Endothelial cell of umbilical vein (primary cell): ENCODE data around the gene KAT14. TPM values are rescaled to one million over a fixed set of nuclear protein-coding genes. Genes with fewer than 3 reads are reported as not detected.

ENCODE experiments used
- BruUV-seq: library from RNA; stranded (reverse); fragments of 400-500 nt; replicated peaks from 2 replicates; lab custom pipeline; 2021; lab: Mats Ljungman, UMichigan
- CTCF ChIA-PET: fragments of 300-600, 350-600 bp; sonication (Branson Sonifier 250); formaldehyde crosslinking; loops from one replicate; lab custom pipeline; 2021; ENCODE audit warnings: antibody characterized with exemption, inconsistent platforms; lab: Charles Lee
- POLR2A ChIA-PET: fragments of 300-600, 350-600 bp; sonication (Branson Sonifier 250); formaldehyde crosslinking; loops from one replicate; lab custom pipeline; 2021; ENCODE audit warnings: antibody characterized with exemption, inconsistent platforms; lab: Charles Lee
- DNase-seq: peaks from one replicate; pipeline ENCODE4 v3.0.0-alpha.2; 2011; ENCODE audit warnings: low read depth, low spot score
- FAIRE-seq: peaks from 2 replicates; lab custom pipeline; 2011; peaks lifted over from hg19 to GRCh38; lab: Jason Lieb, UNC
- H2AFZ ChIP-seq: 2 replicates; pipeline ENCODE4 v1.6.0; 2012; ENCODE audit warnings: low read depth, low read length, control low read depth, inconsistent platforms
- H3K27ac ChIP-seq: 2 replicates; pipeline ENCODE4 v1.5.1; 2011; ENCODE audit warnings: low read depth, mild to moderate bottlenecking, control low read depth, low read length, moderate library complexity; ENCODE audit not compliant: insufficient read depth
- H3K27me3 ChIP-seq, 2 experiments: 2 replicates each; pipeline versions ENCODE4 v1.6.0 to v1.6.1; 2011; ENCODE audit warnings: low read length in 2 of 2, mixed read lengths in 1 of 2; ENCODE audit not compliant: control insufficient read depth in 2 of 2, insufficient read depth in 2 of 2
- H3K36me3 ChIP-seq, 2 experiments: 2 replicates in 1 of 2; 3 replicates in 1 of 2; pipeline ENCODE4 v1.5.1; 2011; ENCODE audit warnings: low read length in 2 of 2, mild to moderate bottlenecking in 1 of 2, moderate library complexity in 1 of 2; ENCODE audit not compliant: control insufficient read depth in 2 of 2, insufficient read depth in 2 of 2; ENCODE audit errors: extremely low read depth in 1 of 2
- H3K4me1 ChIP-seq: 3 replicates; pipeline ENCODE4 v1.5.1; 2011; ENCODE audit warnings: mild to moderate bottlenecking, low read length; ENCODE audit not compliant: control insufficient read depth, insufficient read depth; ENCODE audit errors: extremely low read depth
- H3K4me2 ChIP-seq: 2 replicates; pipeline ENCODE4 v1.6.1; 2011; ENCODE audit warnings: low read length, control low read depth, mixed read lengths; ENCODE audit not compliant: insufficient read depth
- H3K4me3 ChIP-seq, 3 experiments: fragments of 200-600 bp in 1 of 3; sonication (generic), shearing (Covaris generic) in 1 of 3; replicated peaks in 1 of 3; 2 replicates each; pipeline ENCODE4 v1.5.1; 2011 to 2016; ENCODE audit warnings: control low read depth in 3 of 3, low read length in 3 of 3, mild to moderate bottlenecking in 2 of 3, inconsistent platforms in 1 of 3, low read depth in 1 of 3, moderate library complexity in 1 of 3; ENCODE audit not compliant: insufficient read depth in 1 of 3
- H3K79me2 ChIP-seq: 2 replicates; pipeline ENCODE4 v1.6.0; 2012; ENCODE audit warnings: low read length, inconsistent platforms; ENCODE audit not compliant: control insufficient read depth, insufficient read depth
- H3K9ac ChIP-seq: replicated peaks from 2 replicates; pipeline ENCODE3; 2011; ENCODE audit warnings: low read length, control low read depth; ENCODE audit not compliant: insufficient read depth; ENCODE audit errors: extremely low read depth
- H3K9me1 ChIP-seq: replicated peaks from 3 replicates; pipeline ENCODE4 v1.6.0; 2011; ENCODE audit warnings: mild to moderate bottlenecking, low read length; ENCODE audit not compliant: control insufficient read depth, insufficient read depth; ENCODE audit errors: extremely low read depth
- H3K9me3 ChIP-seq: replicated peaks from 2 replicates; pipeline ENCODE4 v1.5.1; 2012; ENCODE audit warnings: low read length, inconsistent platforms; ENCODE audit not compliant: control insufficient read depth, insufficient read depth
- H4K20me1 ChIP-seq: replicated peaks from 2 replicates; pipeline ENCODE3; 2011; ENCODE audit warnings: mild to moderate bottlenecking, low read length; ENCODE audit not compliant: control insufficient read depth, insufficient read depth; ENCODE audit errors: extremely low read depth
- CTCF ChIP-seq, 2 donors: IDR thresholded peaks; 1 replicate in 1 of 2; 2 replicates in 1 of 2; pipeline ENCODE4 v1.5.1; 2011; ENCODE audit warnings: low read length in 2 of 2, mild to moderate bottlenecking in 2 of 2, moderate library complexity in 2 of 2, control low read depth in 1 of 2, inconsistent platforms in 1 of 2, low read depth in 1 of 2; ENCODE audit not compliant: insufficient read depth in 1 of 2; ENCODE audit errors: extremely low read depth in 1 of 2
- EZH2 ChIP-seq: IDR thresholded peaks from 2 replicates; pipeline ENCODE4 v1.6.1; 2012; ENCODE audit warnings: borderline replicate concordance, low read depth, mild to moderate bottlenecking, moderate library complexity, low read length, inconsistent platforms; ENCODE audit not compliant: severe bottlenecking
- FOS ChIP-seq: IDR thresholded peaks from 2 replicates; pipeline ENCODE4 v1.6.1; 2011; ENCODE audit warnings: mild to moderate bottlenecking, low read length, moderate library complexity, borderline replicate concordance; ENCODE audit not compliant: insufficient read depth
- GATA2 ChIP-seq: IDR thresholded peaks from 2 replicates; pipeline ENCODE4 v1.7.0; 2011; ENCODE audit warnings: low read depth, mild to moderate bottlenecking, moderate library complexity, mixed read lengths, low read length; ENCODE audit not compliant: insufficient read length, insufficient read depth
- JUN ChIP-seq: IDR thresholded peaks from 2 replicates; pipeline ENCODE4 v1.6.1; 2011; ENCODE audit warnings: borderline replicate concordance, low read depth; ENCODE audit not compliant: insufficient read length, insufficient read depth
- MAX ChIP-seq: IDR thresholded peaks from 2 replicates; pipeline ENCODE4 v1.6.1; 2011; ENCODE audit not compliant: insufficient read depth, insufficient read length
- MYC ChIP-seq: IDR thresholded peaks from one replicate; pipeline ENCODE4 v1.6.1; 2011; ENCODE audit warnings: mild to moderate bottlenecking, low read depth, low read length
- POLR2A ChIP-seq: IDR thresholded peaks from 2 replicates; pipeline ENCODE4 v1.6.1; 2012; ENCODE audit warnings: low read depth, mild to moderate bottlenecking, control low read depth, low read length
- POLR2AphosphoS5 ChIP-seq: IDR thresholded peaks from 2 replicates; pipeline ENCODE4 v1.6.1; 2012; ENCODE audit warnings: low read depth, mild to moderate bottlenecking, control low read depth, low read length, moderate library complexity; ENCODE audit not compliant: insufficient read depth
- dilution Hi-C: fragments of 300-500 bp; cut with MboI; formaldehyde crosslinking; loops from one replicate; pipeline ENCODE4 v1.15.0; 2019; ENCODE audit warnings: low sequenced_read_pairs; ENCODE audit not compliant: extremely low pct_ligation_motif_present
- intact Hi-C: fragments of 100-400 bp; cut with micrococcal nuclease; formaldehyde crosslinking; loops from one replicate; pipeline ENCODE4 v1.10.0; 2022
- polyA plus RNA-seq, 4 experiments: library from polyadenylated mRNA; depleted of rRNA in 3 of 4; stranded (reverse) in 3 of 4; unstranded in 1 of 4; fragments of >200 nt; gene quantifications; 2 replicates each; pipeline versions ENCODE4 v1.2.1 to v1.2.3, GENCODE V29; 2011 to 2012; ENCODE audit warnings: missing spikeins in 1 of 4
- total RNA-seq: library from RNA; stranded (reverse); gene quantifications from 2 replicates; pipeline ENCODE4 v1.2.3, GENCODE V29; 2021

Gene KAT14
- total and polyA plus RNA-seq, 2 donors (not counting 3 experiments of a cell fraction or from before 2014, with no cell fraction given), result 6.7 to 11.7 TPM

GRCh38 chr20:18215566-18215965, 77.9 kb downstream of the KAT14 start:
- intact Hi-C loops, result no loop called here
- Histone ChIP-seq H3K27ac (no peak overlapping the region), H3K9ac (no peak overlapping the region), H3K4me3 (no peak overlapping the region), H4K20me1 (no peaks in the 10 kb centered on the region), H2AFZ (no peak overlapping the region), H3K4me1 (no peaks in the 10 kb centered on the region), H3K36me3 (no peaks in the 10 kb centered on the region), H3K9me1 (no peaks in the 10 kb centered on the region), H3K27me3 (peaks cover 0 to 2% of the 10 kb centered on the region in 2 experiments), H3K9me3 (no peaks in the 10 kb centered on the region), H3K79me2 (no peaks in the 10 kb centered on the region), H3K4me2 (no peak overlapping the region)
- ChIA-PET CTCF (no interaction called here), POLR2A (no interaction called here)
- dilution Hi-C loops, result no loop called here
- DNase-seq (no peak), FAIRE-seq (no peak)
- TF ChIP-seq EZH2, result no peak
- TF ChIP-seq JUN, result no peak
- no peak for TF ChIP-seq FOS
- no peak for TF ChIP-seq POLR2A
- no peak for TF ChIP-seq MAX
- no peak for TF ChIP-seq POLR2AphosphoS5
- no peak for TF ChIP-seq GATA2
- TF ChIP-seq CTCF (IDR thresholded peaks at IDR 0.05; ENCODE audit: extremely low read depth in 1 of 2, insufficient read depth in 1 of 2, low read depth in 1 of 2, low read length in 2 of 2), result no peak
- no peak for TF ChIP-seq MYC
- BruUV-seq, result no TSS peak
